ENCODE results near the gene IGSF5. TPM values are rescaled to one million over a fixed set of nuclear protein-coding genes. Genes with fewer than 3 reads are reported as not detected.

Gene IGSF5
- total RNA-seq, 2 donors from 2014 or later: 0.64 to 0.82 TPM

- no peak overlapping the region for H3K27ac ChIP-seq
- no peak overlapping the region for H3K9ac ChIP-seq (ENCODE audit: low read depth in 2 of 2, low read length in 2 of 2)
- DNase-seq: no peak
- no peaks in the 10 kb centered on the region for H3K36me3 ChIP-seq
- no peaks in the 10 kb centered on the region for H3K27me3 ChIP-seq
- TF ChIP-seq CTCF (IDR thresholded peaks at IDR 0.05): no peak
- intact Hi-C loops (cut with DNase I): no loop called here
- H3K4me1 ChIP-seq: no peaks in the 10 kb centered on the region
- H3K4me3 ChIP-seq: no peak overlapping the region
- no peaks in the 10 kb centered on the region for H3K9me3 ChIP-seq
These were observed 18.9 kb upstream of the IGSF5 start for GRCh38 chr21:39726133-39726532.

GRCh38 chr21:39727401-39728120, 17.4 kb upstream of the IGSF5 start:
- no peak for TF ChIP-seq CTCF (IDR thresholded peaks at IDR 0.05)
- no peaks in the 10 kb centered on the region for H3K27me3 ChIP-seq
- H3K4me3 ChIP-seq: no peak overlapping the region
- no peak for DNase-seq
- H3K36me3 ChIP-seq: no peaks in the 10 kb centered on the region
- no peaks in the 10 kb centered on the region for H3K9me3 ChIP-seq
- intact Hi-C loops (cut with DNase I): no loop called here
- no peak overlapping the region for H3K27ac ChIP-seq
- no peaks in the 10 kb centered on the region for H3K4me1 ChIP-seq
- no peak overlapping the region for H3K9ac ChIP-seq (ENCODE audit: low read depth in 2 of 2, low read length in 2 of 2)

GRCh38 chr21:39728341-39728740, 16.6 kb upstream of the IGSF5 start:
- no peaks in the 10 kb centered on the region for H3K9me3 ChIP-seq
- H3K27me3 ChIP-seq: no peaks in the 10 kb centered on the region
- H3K4me3 ChIP-seq: no peak overlapping the region
- intact Hi-C loops (cut with DNase I): no loop called here
- no peaks in the 10 kb centered on the region for H3K4me1 ChIP-seq
- H3K9ac ChIP-seq (ENCODE audit: low read depth in 2 of 2, low read length in 2 of 2): no peak overlapping the region
- DNase-seq: no peak
- no peak overlapping the region for H3K27ac ChIP-seq
- no peak for TF ChIP-seq CTCF (IDR thresholded peaks at IDR 0.05)
- H3K36me3 ChIP-seq: no peaks in the 10 kb centered on the region

- DNase-seq: no peak
- no peaks in the 10 kb centered on the region for H3K36me3 ChIP-seq
- H3K4me1 ChIP-seq: no peaks in the 10 kb centered on the region
- TF ChIP-seq CTCF (IDR thresholded peaks at IDR 0.05): no peak
- no peak overlapping the region for H3K9ac ChIP-seq (ENCODE audit: low read depth in 2 of 2, low read length in 2 of 2)
- H3K27me3 ChIP-seq: no peaks in the 10 kb centered on the region
- no peaks in the 10 kb centered on the region for H3K9me3 ChIP-seq
- intact Hi-C loops (cut with DNase I): no loop called here
- H3K27ac ChIP-seq: no peak overlapping the region
- no peak overlapping the region for H3K4me3 ChIP-seq
These were observed 14.4 kb upstream of the IGSF5 start for GRCh38 chr21:39730418-39731157.

GRCh38 chr21:39736716-39737115, 8.3 kb upstream of the IGSF5 start:
- H3K27ac ChIP-seq: no peak overlapping the region
- intact Hi-C loops (cut with DNase I): no loop called here
- no peak overlapping the region for H3K9ac ChIP-seq (ENCODE audit: low read depth in 2 of 2, low read length in 2 of 2)
- H3K4me3 ChIP-seq: no peak overlapping the region
- H3K36me3 ChIP-seq: no peaks in the 10 kb centered on the region
- DNase-seq: no peak
- no peak for TF ChIP-seq CTCF (IDR thresholded peaks at IDR 0.05)
- no peaks in the 10 kb centered on the region for H3K4me1 ChIP-seq
- no peaks in the 10 kb centered on the region for H3K9me3 ChIP-seq
- H3K27me3 ChIP-seq: no peaks in the 10 kb centered on the region

Measured in colonic mucosa (tissue), 4 donors.